HG02678 (cell line): Measurements from ENCODE around the gene C1QB.

Experiments
- ATAC-seq: cut with Tn5 transposase; IDR thresholded peaks from one replicate; pipeline ENCODE4 v1.9.1; 2021; ENCODE audit warnings: mild to moderate bottlenecking, moderate library complexity; ENCODE audit not compliant: unreplicated experiment

The C1QB gene

GRCh38 chr1:22652881-22653316, at the start of gene C1QB:
C1QB (plus strand) TSS chr1:22653236; CDS start chr1:22659463, 6,227 bp downstream.
- ATAC-seq, result no peak

GRCh38 chr1:22606161-22606560, 46.9 kb upstream of the C1QB start:
- no peak for ATAC-seq

- no peak for ATAC-seq
Observed at GRCh38 chr1:22607154-22607553, 45.9 kb upstream of the C1QB start.

GRCh38 chr1:22608361-22608760, 44.7 kb upstream of the C1QB start:
- ATAC-seq, result no peak

GRCh38 chr1:22609291-22609690, 43.7 kb upstream of the C1QB start:
- ATAC-seq, result no peak

- ATAC-seq, result no peak
Observed at GRCh38 chr1:22611530-22611947, 41.5 kb upstream of the C1QB start.

- no peak for ATAC-seq
Observed at GRCh38 chr1:22612671-22613571, 40.1 kb upstream of the C1QB start.

GRCh38 chr1:22613572-22613918, 39.5 kb upstream of the C1QB start:
- ATAC-seq, result no peak

- ATAC-seq, result no peak
Observed at GRCh38 chr1:22613951-22614350, 39.1 kb upstream of the C1QB start.

- no peak for ATAC-seq
Observed at GRCh38 chr1:22615886-22616285, 37.1 kb upstream of the C1QB start.

- ATAC-seq, result no peak
Observed at GRCh38 chr1:22616571-22616970, 36.5 kb upstream of the C1QB start.

GRCh38 chr1:22618056-22618455, 35.0 kb upstream of the C1QB start:
- ATAC-seq, result no peak

GRCh38 chr1:22619252-22619651, 33.8 kb upstream of the C1QB start:
- ATAC-seq, result no peak

- no peak for ATAC-seq
Observed at GRCh38 chr1:22619798-22620197, 33.2 kb upstream of the C1QB start.

GRCh38 chr1:22621761-22622160, 31.3 kb upstream of the C1QB start:
- no peak for ATAC-seq

- ATAC-seq, result no peak
Observed at GRCh38 chr1:22625262-22625925, 27.6 kb upstream of the C1QB start.

- ATAC-seq, result no peak
Observed at GRCh38 chr1:22626237-22627157, 26.5 kb upstream of the C1QB start.

GRCh38 chr1:22627331-22627730, 25.7 kb upstream of the C1QB start:
- ATAC-seq, result no peak

GRCh38 chr1:22628698-22629444, 24.2 kb upstream of the C1QB start:
- ATAC-seq, result no peak

GRCh38 chr1:22629886-22630285, 23.1 kb upstream of the C1QB start:
- no peak for ATAC-seq
